T-helper 17 cell (primary cell): ENCODE results near the gene CLIC1. TPM values are rescaled to one million over a fixed set of nuclear protein-coding genes. Genes with fewer than 3 reads are reported as not detected.
A peak's percentile ranks its signal among the peaks of the same experiment; 100 is the strongest.

ENCODE experiments used
- ATAC-seq: fragments of 150-1000 bp; cut with Tn5 transposase; 2 replicates; pipeline ENCODE4 v1.10.0; 2021; ENCODE audit warnings: mild to moderate bottlenecking, moderate library complexity
- DNase-seq, 3 donors: peaks; one replicate each; pipeline versions ENCODE4 v3.0.0 to v3.0.0-alpha.2; 2020 to 2021
- H3K9me3 ChIP-seq: one replicate; pipeline ENCODE4 v1.7.0; 2013; ENCODE audit warnings: low read length, mild to moderate bottlenecking; ENCODE audit not compliant: control insufficient read depth, poor library complexity, severe bottlenecking
- H3K27ac Mint-ChIP-seq: one replicate; pipeline ENCODE4 v1.8.0; 2022; ENCODE audit warnings: mild to moderate bottlenecking, moderate library complexity, mixed read lengths
- H3K27me3 Mint-ChIP-seq: one replicate; pipeline ENCODE4 v1.8.0; 2022; ENCODE audit warnings: mixed read lengths
- H3K36me3 Mint-ChIP-seq: one replicate; pipeline ENCODE4 v1.8.0; 2022; ENCODE audit warnings: low read depth, mixed read lengths
- H3K4me1 Mint-ChIP-seq: one replicate; pipeline ENCODE4 v1.8.0; 2022; ENCODE audit warnings: mild to moderate bottlenecking, mixed read lengths
- H3K4me3 Mint-ChIP-seq: one replicate; pipeline ENCODE4 v1.8.0; 2022; ENCODE audit warnings: mild to moderate bottlenecking, moderate library complexity, mixed read lengths
- total RNA-seq, 4 donors: library from RNA in 2 of 4; stranded (reverse) in 2 of 4; gene quantifications; one replicate each; pipeline ENCODE4 v1.2.3 and lab custom pipeline; 2022 to 2026

Gene CLIC1
- total RNA-seq, 2 donors from 2014 or later: 145 to 152 TPM

GRCh38 chr6:31776485-31776988 lies 40.2 kb upstream of the CLIC1 start:
- peak overlapping the region; percentile 78 for H3K4me3 Mint-ChIP-seq
- ATAC-seq (peak; percentile 22), DNase-seq (no peak)
- no peaks in the 10 kb centered on the region for H3K36me3 Mint-ChIP-seq
- H3K27me3 Mint-ChIP-seq: no peaks in the 10 kb centered on the region
- H3K9me3 ChIP-seq: no peaks in the 10 kb centered on the region
- peaks cover 24% of the 10 kb centered on the region for H3K4me1 Mint-ChIP-seq
- peak overlapping the region; percentile 77 for H3K27ac Mint-ChIP-seq

- Mint-ChIP-seq H3K27me3 (no peaks in the 10 kb centered on the region), H3K4me3 (peak overlapping the region; percentile 73), H3K4me1 (peaks cover 29% of the 10 kb centered on the region), H3K27ac (peak overlapping the region; percentile 77), H3K36me3 (no peaks in the 10 kb centered on the region)
- ATAC-seq (no peak), DNase-seq (no peak)
- H3K9me3 ChIP-seq: no peaks in the 10 kb centered on the region
Observed at GRCh38 chr6:31775633-31776484, 39.5 kb upstream of the CLIC1 start.

- DNase-seq: no peak
- peaks cover 29% of the 10 kb centered on the region for H3K4me1 Mint-ChIP-seq
- no peaks in the 10 kb centered on the region for H3K27me3 Mint-ChIP-seq
- H3K27ac Mint-ChIP-seq: peak overlapping the region; percentile 77
- H3K36me3 Mint-ChIP-seq: no peaks in the 10 kb centered on the region
- no peaks in the 10 kb centered on the region for H3K9me3 ChIP-seq
- ATAC-seq: no peak
- H3K4me3 Mint-ChIP-seq: peak overlapping the region; percentile 39
Observed at GRCh38 chr6:31775184-31775583, 38.9 kb upstream of the CLIC1 start.

GRCh38 chr6:31771992-31772358 lies 35.6 kb upstream of the CLIC1 start:
- DNase-seq (no peak), ATAC-seq (no peak)
- H3K9me3 ChIP-seq: no peaks in the 10 kb centered on the region
- H3K27ac Mint-ChIP-seq: no peak overlapping the region
- no peaks in the 10 kb centered on the region for H3K36me3 Mint-ChIP-seq
- H3K4me3 Mint-ChIP-seq: peak overlapping the region; percentile 83
- no peaks in the 10 kb centered on the region for H3K27me3 Mint-ChIP-seq
- H3K4me1 Mint-ChIP-seq: peaks cover 28% of the 10 kb centered on the region

- DNase-seq (no peak), ATAC-seq (no peak)
- peaks cover 23% of the 10 kb centered on the region for H3K4me1 Mint-ChIP-seq
- no peak overlapping the region for H3K27ac Mint-ChIP-seq
- H3K4me3 Mint-ChIP-seq: peak overlapping the region; percentile 47
- no peaks in the 10 kb centered on the region for H3K36me3 Mint-ChIP-seq
- no peaks in the 10 kb centered on the region for H3K27me3 Mint-ChIP-seq
- H3K9me3 ChIP-seq: no peaks in the 10 kb centered on the region
Observed at GRCh38 chr6:31770860-31771259, 34.5 kb upstream of the CLIC1 start.

GRCh38 chr6:31769684-31770371 lies 33.5 kb upstream of the CLIC1 start:
- Mint-ChIP-seq H3K36me3 (no peaks in the 10 kb centered on the region), H3K4me1 (peaks cover 18% of the 10 kb centered on the region), H3K27ac (no peak overlapping the region), H3K27me3 (no peaks in the 10 kb centered on the region), H3K4me3 (no peak overlapping the region)
- no peaks in the 10 kb centered on the region for H3K9me3 ChIP-seq
- DNase-seq (peak; percentile 64 to 77 (median 69)), ATAC-seq (peak; percentile 85)

- Mint-ChIP-seq H3K27ac (peak overlapping the region; percentile 78), H3K4me1 (peaks cover 18% of the 10 kb centered on the region), H3K4me3 (no peak overlapping the region), H3K36me3 (no peaks in the 10 kb centered on the region), H3K27me3 (no peaks in the 10 kb centered on the region)
- ATAC-seq (no peak), DNase-seq (no peak)
- no peaks in the 10 kb centered on the region for H3K9me3 ChIP-seq
Observed at GRCh38 chr6:31768363-31769257, 32.3 kb upstream of the CLIC1 start.

- Mint-ChIP-seq H3K27ac (no peak overlapping the region), H3K4me3 (no peak overlapping the region), H3K4me1 (peaks cover 13% of the 10 kb centered on the region), H3K36me3 (no peaks in the 10 kb centered on the region), H3K27me3 (no peaks in the 10 kb centered on the region)
- H3K9me3 ChIP-seq: no peaks in the 10 kb centered on the region
- ATAC-seq: no peak
- no peak for DNase-seq
Observed at GRCh38 chr6:31767096-31767645, 30.8 kb upstream of the CLIC1 start.

- no peaks in the 10 kb centered on the region for H3K27me3 Mint-ChIP-seq
- no peak overlapping the region for H3K4me3 Mint-ChIP-seq
- ATAC-seq (no peak), DNase-seq (no peak)
- H3K4me1 Mint-ChIP-seq: peaks cover 11% of the 10 kb centered on the region
- no peak overlapping the region for H3K27ac Mint-ChIP-seq
- H3K9me3 ChIP-seq: no peaks in the 10 kb centered on the region
- H3K36me3 Mint-ChIP-seq: no peaks in the 10 kb centered on the region
Observed at GRCh38 chr6:31765910-31766794, 29.8 kb upstream of the CLIC1 start.

GRCh38 chr6:31765559-31765909 lies 29.2 kb upstream of the CLIC1 start:
- peaks cover 11% of the 10 kb centered on the region for H3K4me1 Mint-ChIP-seq
- no peak overlapping the region for H3K4me3 Mint-ChIP-seq
- DNase-seq (no peak), ATAC-seq (no peak)
- no peaks in the 10 kb centered on the region for H3K9me3 ChIP-seq
- no peaks in the 10 kb centered on the region for H3K27me3 Mint-ChIP-seq
- no peaks in the 10 kb centered on the region for H3K36me3 Mint-ChIP-seq
- no peak overlapping the region for H3K27ac Mint-ChIP-seq

GRCh38 chr6:31764198-31764597 lies 27.9 kb upstream of the CLIC1 start:
- Mint-ChIP-seq H3K27ac (no peak overlapping the region), H3K4me1 (peaks cover 8% of the 10 kb centered on the region), H3K4me3 (no peak overlapping the region), H3K27me3 (no peaks in the 10 kb centered on the region), H3K36me3 (peaks cover 4% of the 10 kb centered on the region)
- ATAC-seq (no peak), DNase-seq (no peak)
- H3K9me3 ChIP-seq: no peaks in the 10 kb centered on the region

- Mint-ChIP-seq H3K4me1 (peaks cover 8% of the 10 kb centered on the region), H3K27ac (peak overlapping the region; percentile 54), H3K27me3 (no peaks in the 10 kb centered on the region), H3K4me3 (no peak overlapping the region), H3K36me3 (peaks cover 4% of the 10 kb centered on the region)
- no peak for ATAC-seq
- DNase-seq: no peak
- no peaks in the 10 kb centered on the region for H3K9me3 ChIP-seq
Observed at GRCh38 chr6:31763619-31763940, 27.2 kb upstream of the CLIC1 start.
